Esophagus muscularis mucosa (tissue), 3 donors: Measurements from ENCODE around the gene YBX2.

Source experiments
- POLR2A ChIP-seq: fragments of 450-650 bp; IDR thresholded peaks from one replicate; pipeline ENCODE4 v1.6.1; 2017; ENCODE audit warnings: antibody characterized with exemption, moderate library complexity, mild to moderate bottlenecking, low read depth
- POLR2AphosphoS5 ChIP-seq, 2 donors: sonication (generic); formaldehyde crosslinking; IDR thresholded peaks; one replicate each; pipeline ENCODE4 v1.6.1; 2017; ENCODE audit warnings: antibody characterized with exemption in 2 of 2
- TF ChIP-seq, protein P1 (sequence below), 3 experiments: fragments of 200-600 bp in 2 of 3; fragments of 450-650 bp in 1 of 3; sonication (generic) in 2 of 3; IDR thresholded peaks; one replicate each; pipeline ENCODE4 v1.5.1; 2017 to 2019; ENCODE audit warnings: antibody characterized with exemption in 3 of 3, mild to moderate bottlenecking in 2 of 3, moderate library complexity in 1 of 3

DNA sequence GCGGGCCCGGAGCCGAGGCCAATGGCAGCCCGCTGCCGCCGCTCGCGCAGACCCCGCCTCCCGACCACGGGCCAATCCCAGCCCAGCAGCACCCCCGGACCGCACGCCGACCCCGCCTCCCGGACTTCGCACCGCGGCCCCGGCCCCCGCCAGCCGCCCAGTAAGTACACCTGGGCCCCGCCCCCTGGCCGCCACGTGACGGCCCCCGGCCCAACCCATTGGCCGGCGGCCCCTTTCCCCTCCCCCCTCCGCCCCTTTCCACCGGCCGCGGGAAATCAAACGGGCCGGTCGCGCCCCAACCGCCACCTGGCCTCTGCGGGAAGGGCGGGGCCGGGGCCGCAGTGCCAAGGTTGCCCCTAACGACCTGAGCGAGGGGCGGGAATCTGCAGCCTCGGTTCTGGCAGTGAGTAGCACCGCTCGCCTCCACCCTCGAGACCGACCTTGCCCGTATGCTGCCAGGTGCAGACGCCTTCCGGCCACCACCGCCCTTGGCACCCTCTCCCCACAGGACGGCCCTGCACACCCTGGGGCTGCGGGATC is at the start of gene YBX2:
- TF ChIP-seq, protein P1, sequence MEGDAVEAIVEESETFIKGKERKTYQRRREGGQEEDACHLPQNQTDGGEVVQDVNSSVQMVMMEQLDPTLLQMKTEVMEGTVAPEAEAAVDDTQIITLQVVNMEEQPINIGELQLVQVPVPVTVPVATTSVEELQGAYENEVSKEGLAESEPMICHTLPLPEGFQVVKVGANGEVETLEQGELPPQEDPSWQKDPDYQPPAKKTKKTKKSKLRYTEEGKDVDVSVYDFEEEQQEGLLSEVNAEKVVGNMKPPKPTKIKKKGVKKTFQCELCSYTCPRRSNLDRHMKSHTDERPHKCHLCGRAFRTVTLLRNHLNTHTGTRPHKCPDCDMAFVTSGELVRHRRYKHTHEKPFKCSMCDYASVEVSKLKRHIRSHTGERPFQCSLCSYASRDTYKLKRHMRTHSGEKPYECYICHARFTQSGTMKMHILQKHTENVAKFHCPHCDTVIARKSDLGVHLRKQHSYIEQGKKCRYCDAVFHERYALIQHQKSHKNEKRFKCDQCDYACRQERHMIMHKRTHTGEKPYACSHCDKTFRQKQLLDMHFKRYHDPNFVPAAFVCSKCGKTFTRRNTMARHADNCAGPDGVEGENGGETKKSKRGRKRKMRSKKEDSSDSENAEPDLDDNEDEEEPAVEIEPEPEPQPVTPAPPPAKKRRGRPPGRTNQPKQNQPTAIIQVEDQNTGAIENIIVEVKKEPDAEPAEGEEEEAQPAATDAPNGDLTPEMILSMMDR (IDR thresholded peaks at IDR 0.05) = no peak
- TF ChIP-seq POLR2A (no peak), POLR2AphosphoS5 (IDR thresholded peaks at IDR 0.05) (no peak)
